ENCODE results near the gene GHR.

- TF ChIP-seq CTCF (IDR thresholded peaks at IDR 0.05) (no peak), POLR2AphosphoS5 (IDR thresholded peaks at IDR 0.05) (no peak), POLR2A (IDR thresholded peaks at IDR 0.05) (no peak), EP300 (IDR thresholded peaks at IDR 0.05; ENCODE audit: low read depth) (no peak)
Observed at GRCh38 chr5:42672925-42673324, 249.7 kb downstream of the GHR start.
